ENCODE data around the gene ZNF492.
"Not testable (repeated sequence)": the region's sequence is repeated elsewhere in the genome, so short reads cannot be mapped to it uniquely, and the experiment has no call there.

Gene ZNF492

DNA sequence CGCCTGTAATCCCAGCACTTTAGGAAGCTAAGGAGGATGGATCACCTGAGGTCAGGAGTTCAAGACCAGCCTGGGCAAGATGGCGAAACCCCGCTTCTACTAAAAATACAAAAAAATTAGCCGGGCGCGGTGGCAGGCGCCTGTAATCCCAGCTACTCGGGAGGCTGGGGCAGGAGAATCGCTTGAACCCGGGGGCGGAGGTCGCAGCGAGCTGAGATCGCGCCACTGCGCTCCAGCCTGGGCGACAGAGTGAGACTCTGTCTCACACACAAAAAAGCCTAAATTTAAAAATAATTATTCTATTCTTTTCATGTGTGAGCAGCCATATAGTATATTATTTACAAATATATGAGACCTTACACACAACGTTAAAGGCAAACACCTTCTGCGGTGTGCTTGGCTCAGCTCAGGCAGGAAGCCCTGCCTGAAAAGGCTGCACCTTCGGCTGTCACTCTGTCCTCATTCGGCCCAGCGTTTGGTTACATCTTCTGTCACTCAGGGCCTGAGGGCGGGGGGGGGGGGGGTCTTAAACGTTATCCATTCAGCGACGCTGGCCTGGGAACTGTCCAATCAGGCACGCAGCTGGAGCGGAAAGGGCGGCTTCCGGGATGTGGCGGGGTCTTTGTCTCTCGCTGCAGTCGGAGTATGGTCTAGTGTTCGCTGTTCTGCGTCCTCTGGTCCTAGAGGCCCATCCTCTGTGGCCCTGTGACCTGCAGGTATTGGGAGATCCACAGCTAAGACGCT, at the start of gene ZNF492:
TSS of gene ZNF492 (plus strand) at position 619 of the 744 bp plus-strand sequence. CDS start 19,076 bp downstream, outside the sequence.
- peak; percentile 72 to 80 for DNase-seq

DNA sequence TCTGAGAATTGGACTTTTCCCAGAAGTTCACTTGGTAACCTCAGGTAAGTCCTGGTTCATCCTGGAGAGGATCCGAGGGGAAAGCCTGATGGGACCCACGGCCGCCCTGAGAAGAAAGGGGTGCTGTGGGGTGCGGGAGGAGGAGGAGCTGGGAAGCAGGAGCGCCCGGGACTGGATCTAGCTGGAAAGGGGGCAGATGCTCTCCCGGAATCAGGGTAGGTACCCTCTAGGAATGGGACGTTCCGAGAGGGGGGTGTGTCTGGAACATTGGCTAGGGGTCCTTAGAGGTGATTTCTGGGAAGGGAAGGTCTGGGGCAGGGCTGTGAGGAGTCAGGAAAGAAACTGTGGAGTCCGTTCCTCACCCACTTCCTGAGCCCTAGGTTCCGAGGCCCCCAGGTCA, 38.7 kb upstream of the ZNF492 start:
- DNase-seq = no peak

DNA sequence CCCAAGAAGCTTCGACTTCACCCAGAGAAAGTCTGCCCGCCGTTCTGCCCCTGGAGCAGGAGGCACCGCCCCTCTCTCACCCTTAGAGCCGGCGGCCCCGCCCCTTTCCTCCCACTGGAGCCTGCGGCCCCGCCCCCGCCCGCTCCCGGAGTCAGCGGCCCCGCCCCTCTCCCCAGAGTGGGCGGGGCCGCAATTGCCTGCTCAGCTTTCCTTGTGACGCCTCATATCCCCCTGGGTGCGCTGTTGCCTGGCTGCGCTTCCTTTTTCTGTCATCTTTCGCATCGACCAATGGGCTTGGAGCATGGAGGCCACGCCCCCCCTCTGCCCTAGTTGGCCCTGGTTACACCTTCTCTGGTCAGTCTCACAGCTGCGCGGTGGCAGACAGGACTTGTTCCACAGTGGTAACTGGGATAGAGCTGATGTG, 38.2 kb upstream of the ZNF492 start:
- DNase-seq = no peak

DNA sequence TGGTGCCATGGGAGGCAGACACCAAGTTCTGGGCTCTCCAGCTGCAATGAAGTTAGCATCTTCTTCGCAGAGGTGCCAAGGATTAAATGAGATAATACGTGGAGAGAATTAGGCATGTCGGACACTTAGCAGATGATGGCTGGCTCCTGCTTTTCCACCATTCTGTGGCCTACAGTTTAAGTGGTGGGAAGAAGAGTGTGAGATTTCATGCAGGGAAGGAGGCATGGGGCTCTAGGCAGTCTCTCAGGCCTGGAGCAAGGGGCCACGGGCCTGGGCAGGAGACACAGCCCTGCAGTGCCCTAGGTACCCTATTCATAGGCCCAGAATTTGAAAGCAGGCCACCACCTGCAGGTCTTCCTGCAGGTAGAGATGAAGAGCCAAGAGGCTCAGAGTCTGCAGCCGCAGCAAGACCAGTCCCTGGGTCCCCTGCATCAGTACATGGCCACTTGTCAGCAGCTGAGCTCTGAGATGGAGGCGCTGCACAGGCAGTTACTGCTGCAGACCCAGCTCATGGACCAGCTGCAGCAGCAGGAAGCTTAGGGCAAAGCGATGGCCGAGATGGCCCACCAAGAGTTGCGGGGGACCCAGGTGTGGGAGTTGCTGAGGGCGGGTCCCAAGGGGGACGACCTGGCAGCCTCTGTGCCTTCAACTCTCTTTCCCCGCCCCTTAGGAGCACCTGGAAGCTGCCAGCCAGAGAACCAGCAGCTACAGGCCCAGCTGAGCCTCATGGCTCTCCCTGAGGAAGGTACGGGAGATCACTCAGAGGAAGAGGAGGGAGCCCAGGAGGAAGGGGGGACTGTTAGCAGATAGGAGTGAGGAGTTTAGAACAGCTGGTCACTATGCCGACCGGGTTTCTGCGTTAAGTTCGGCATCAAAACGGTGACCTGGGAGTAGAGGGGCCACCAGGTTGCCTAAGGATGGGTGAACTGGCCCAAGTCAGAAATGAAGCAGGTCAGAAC, 33.2 kb upstream of the ZNF492 start:
- DNase-seq = no peak

DNA sequence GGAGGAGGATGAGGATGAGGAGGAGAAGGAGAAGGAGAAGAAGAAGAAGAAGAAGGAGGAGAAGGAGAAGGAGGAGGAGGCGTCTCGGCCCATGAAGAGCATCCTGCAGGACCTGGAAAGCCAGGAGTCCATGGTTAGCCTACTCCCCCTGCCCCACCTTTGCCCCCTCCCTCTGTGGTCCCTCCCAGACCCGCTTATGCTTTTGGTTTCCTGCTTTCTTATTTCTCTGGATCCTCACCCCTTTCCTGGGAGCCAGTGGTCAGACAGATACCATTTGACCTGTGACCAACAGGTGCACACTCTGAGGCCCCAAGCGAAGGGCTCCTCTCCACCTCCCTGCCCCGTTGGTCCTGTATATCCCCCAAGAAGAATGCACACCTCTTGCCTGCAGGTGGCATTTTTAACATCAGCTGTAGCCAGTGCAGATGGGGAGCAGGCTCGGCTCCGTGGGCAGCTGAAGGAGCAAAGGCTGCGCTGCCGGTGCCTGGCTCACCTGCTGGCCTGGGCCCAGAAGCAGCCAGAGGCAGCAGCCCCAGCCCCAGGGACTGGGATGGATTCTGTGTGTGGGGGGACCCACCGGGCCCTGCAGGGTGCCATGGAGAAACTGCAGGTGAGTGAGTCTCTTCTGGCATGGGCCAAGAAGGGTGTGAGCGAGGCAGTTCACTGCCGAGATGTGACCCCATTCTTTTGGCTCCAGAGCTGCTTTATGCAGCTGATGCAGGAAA, 32.1 kb upstream of the ZNF492 start:
- no peak for DNase-seq

DNA sequence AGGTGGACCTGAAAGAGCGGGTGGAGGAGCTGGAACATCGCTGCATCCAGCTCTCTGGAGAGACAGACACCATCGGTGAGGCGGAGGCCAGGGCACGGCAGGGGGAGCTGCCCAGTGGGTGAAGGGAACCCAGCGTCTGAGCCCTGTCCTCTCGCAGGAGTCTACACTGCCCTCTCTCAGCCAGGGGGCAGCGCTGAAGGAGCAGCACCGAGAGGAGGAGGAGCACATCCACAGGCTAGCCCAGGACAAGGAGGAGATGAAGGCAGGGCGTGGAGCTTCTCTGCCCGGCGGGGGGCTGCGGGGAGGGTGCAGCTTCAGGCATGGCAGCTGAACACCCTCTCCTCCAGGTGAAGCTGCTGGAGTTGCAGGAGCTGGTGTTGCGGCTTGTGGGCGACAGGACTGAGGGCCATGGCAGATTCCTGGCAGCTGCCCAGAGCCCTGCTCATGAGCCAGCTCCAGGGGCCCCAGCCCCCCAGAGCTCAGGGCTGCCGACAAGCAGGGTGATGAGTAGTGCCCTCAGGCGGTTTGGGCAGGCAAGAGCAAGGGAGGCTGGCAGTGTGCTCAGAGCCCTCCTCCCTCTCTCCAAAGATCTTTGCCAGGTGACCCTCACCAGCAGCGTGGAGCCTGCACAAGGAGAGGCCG, 31.4 kb upstream of the ZNF492 start:
- DNase-seq = no peak

DNA sequence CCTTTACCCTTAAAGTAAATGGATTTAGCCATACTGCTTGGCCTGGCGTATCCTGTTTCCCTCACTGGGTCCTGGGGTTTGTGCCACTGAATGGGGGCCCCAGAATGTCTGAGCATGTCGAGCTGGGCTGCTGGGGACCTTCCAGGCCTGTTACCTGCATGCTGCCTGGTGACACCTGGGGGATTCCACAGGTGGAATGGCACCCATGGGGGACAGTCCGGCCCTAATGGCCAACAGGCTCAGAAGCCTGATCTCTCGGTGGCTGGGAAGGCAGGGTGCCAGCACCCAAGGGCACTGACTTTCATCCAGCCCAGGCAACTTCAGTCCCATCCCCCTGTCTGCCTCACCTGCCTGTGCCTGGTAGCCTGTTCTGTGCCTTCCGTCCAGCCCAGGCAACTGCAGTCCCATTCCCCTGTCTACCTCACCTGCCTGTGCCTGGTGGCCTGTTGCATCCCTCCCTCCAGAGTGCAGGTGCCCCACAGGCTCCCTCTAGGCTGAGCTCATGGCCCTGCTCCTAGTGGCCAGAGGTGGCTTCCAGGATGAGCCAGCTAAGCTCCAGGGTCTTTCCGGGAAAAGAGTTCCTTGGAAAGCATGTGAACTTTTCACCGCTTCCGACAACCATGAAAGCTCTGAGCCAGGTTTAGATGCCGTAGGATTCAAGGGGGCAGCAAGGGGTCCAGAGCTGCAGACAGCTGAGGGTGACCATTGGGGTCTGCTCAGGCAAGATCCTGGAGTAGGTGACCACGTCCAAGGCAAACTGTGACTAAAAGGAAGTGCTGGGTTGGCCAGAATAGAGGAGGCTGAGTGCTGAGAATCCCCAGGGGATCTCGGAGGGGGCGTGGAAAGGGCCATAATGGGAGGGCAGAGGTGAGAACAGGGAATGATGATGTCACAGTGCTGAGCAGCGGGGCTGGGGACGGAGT, 30.3 kb upstream of the ZNF492 start:
- no peak for DNase-seq

DNA sequence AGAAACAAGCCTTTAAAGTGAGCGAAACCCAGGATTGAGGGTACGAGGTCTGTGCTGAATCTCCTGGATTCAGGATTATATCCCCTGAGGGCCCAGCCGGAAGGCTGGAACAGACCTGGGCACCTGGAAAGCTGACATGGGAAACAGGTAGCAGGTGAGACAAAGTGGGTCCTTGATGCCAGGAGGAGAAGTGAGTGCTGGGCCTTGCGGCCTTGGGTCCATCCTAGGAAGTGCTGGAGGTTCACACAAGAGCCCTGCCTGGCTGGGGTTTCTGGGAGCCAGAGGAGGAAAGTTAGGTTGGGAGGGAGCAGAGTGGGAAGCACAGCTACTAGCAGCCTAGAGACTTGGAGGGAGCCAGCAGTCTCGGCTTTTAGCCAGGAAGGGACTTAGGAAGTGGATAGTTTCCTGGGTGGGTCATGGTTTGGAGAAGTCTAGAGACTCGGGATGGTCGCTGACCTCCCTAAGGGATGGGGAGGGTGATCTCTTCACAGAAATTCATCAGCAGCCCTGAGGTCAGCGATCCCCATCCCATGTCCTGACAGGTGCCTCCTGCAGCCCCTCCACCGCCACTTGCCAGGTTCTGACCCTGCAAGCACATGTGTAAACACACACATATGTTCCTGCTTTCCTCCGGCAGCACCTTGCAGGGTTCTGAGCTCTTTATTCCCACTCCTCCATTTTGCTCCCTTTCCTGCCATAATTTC, 29.4 kb upstream of the ZNF492 start:
- no peak for DNase-seq

DNA sequence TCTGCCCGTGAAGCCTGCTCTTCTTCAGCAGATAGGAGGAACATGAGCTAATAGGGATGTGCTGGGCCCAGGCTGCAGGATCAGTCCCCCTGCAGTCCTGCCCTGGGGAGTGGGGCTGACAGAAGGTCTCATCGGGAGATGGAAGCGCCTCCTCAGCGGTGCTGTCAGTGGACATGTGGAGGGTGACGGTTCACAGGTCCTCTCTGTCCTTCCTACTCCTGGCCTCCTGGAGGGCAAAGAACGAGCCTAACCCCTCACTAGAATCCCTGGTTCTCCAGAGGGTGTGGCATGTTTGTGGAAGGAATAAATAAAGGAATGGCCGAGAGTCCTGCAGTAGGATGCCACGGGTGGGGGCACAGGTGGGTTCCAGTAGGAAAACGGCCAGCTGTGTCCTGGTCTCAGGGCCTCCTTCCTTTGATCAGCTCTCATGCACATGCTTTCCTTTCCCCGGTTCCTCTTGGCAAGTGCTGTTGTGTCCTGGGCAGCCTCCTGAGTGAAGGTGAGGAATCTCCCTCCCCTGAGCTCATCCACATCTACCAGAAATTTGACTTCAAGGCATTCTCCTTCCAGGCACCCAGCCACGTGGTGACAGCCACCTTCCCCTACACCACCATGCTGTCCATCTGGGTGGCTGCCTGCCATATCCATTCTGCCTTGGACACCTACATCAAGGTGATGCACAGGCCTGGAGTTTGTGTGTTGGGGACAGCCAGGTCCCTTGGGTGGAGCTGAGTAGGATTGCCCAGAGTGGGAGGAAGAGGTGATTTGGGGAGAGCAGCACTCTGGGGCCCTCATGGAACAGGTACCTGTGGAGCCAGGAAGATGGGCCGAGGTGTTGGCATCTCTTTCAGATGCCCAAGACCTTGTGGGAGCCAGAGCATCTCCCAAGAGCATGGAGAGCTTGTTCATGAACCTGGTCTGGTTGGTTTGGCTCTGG, 28.6 kb upstream of the ZNF492 start:
- DNase-seq = no peak

DNA sequence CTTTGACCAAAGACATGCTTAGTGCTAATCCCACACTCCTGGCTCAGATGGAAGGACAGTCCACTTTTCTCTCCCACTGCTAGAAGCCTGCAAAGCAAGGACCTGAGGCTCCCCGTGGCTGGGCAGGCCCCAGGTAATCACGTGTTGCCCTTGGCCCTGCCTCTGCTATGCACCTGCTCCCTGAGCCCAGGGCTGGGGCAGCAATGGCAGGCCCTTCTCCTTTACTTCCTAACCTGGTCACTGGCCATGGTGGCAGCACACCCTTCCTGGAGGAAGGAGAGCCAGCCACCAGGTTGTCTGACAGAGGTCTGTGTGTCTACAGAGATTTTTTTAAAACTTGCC, 27.9 kb upstream of the ZNF492 start:
- no peak for DNase-seq

DNA sequence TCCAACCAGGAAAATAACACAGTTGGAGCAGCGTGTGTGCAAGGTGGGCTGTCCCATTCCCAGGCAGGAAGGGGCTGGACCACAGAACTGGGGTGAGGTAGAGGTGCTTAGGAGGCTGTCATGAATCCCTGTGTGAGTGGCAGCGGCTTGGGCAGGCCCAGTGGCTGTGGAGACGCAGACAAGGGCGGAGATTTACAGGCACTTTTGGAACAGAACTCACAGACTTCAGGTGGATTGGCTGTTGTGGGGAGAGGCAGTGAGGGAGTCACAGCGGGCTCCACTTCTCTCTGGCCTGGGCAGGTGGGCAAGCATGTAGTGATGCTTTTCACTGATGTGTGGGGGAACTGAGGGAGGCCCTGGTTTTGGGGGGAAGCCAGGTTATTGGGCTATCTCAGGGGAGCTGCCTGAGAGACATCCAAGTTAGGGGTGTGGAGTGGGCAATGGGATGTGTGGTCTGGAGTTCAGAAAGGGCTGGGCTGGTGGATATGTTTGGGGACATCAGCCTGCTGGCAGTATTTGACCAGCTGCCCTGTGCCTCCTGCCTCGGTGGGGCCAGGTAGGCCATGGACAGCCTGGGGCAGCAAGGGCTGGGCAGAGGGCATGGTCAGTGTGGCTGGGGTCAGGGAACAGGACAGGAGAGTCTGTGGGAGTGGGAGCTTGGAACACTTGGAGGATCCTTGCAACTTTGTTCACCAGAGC, 27.0 kb upstream of the ZNF492 start:
- DNase-seq = no peak

DNA sequence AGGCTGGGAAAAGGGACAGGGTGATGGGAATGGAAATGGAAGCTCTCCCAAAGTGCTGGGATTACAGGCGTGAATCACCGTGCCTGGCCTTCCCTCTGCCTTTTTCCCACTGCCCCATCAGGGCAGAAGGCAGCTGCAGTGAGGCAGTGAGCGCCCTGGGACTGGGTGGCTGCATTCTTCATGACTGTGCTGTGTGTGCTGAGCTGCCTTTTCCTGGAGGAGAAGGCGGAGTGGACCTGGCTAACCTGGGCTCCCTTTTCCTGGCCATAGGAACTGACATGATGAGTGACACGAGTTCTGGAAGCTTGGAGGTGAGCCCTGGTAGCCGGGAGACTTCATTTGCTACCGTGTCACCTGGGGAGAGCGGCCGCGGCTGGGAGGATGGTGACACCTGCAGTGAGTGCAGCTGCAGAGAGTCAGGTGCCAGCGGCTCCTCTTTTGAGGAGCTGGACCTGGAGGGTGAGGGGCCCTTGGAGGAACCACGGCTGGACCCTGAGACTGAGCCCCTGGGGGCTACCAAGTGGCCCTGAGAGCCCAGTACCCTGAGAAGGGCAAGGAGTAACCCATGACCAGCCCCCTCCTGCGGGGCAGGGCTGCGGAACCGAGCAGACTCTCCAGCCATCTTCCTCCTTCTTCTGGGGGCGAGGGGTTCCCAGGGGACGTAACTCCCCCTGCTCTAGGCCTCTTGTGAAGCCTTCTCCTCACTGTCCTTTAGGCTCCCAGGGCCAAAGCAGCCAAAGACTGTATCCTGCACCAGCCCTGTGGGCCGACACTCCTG, 26.3 kb upstream of the ZNF492 start:
- no peak for DNase-seq

DNA sequence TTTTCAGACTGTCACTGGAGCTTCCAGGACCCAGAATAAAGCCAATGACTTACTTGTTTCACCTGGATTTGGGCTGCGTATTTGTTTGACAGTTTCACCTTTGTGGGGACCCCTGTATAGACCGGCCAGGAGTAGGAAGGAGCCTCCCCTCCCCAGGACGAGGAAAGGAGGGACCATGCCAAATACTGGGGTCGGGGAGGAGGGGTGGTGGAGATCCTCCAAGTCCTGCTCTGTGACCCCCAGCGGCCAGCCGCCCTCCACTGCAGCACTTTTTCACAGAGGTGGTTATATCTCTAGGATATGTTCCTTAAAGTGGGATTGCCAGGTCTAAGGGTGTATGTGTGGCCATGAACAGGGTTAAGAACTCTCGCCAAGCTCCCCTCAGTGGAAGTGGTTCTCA, 25.7 kb upstream of the ZNF492 start:
- no peak for DNase-seq

DNA sequence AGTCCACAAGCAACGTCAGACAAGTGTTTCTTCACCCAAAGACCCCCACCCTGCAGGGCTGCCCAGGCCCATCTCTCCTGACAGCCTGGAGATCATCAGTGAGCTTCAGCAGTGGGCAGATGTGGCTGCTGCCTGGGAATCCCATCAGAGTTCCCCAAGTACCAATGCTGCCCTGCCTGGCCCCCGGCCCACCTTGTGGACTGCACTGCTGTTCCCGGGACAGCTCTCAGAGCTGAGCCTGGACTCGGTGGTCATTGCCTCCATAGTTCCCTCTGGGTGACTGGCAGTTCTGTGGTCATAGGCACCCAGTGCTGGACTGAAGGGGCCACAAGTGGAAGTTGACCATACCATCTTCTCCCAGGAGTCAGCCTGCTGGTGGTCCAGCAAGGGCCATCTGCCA, 24.5 kb upstream of the ZNF492 start:
- no peak for DNase-seq

DNA sequence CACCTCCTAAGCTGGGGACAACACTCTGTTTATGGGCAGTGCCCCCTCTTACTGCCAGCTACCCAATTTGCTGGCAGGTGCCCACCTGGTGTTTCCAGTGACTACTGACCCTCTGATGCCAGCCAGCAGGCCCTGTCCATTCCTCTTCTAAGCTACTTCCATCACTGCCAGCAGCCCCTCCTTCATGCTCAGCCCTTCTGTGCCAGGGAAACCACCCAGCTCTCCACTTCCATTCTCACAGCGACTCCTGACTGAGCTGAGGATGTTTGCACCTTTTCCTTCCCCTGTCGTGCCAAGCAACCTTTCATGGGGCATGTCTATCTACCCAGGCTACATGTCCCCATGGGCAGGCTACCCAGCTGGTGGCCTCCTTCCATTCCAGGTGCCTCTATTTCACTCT, 24.0 kb upstream of the ZNF492 start:
- no peak for DNase-seq

DNA sequence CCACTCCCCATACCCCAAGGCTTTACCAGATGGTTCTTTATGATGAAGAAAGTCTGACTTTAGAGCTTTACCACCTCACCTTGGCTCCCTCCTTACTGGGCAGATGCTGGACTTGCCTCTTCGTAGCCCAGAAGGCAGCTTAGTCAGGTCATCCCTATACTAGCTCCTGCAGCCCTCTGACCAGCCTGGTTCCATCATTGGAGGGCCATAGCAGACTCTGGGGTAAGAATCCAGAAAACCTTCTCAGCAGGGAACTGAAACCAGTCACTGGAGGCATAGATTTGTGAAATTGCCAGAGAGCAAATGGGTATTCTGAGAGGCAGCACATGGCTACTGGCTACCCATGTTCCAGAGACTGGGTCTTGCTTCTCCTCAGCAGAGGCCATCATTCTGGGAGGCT, 21.8 kb upstream of the ZNF492 start:
- no peak for DNase-seq

DNA sequence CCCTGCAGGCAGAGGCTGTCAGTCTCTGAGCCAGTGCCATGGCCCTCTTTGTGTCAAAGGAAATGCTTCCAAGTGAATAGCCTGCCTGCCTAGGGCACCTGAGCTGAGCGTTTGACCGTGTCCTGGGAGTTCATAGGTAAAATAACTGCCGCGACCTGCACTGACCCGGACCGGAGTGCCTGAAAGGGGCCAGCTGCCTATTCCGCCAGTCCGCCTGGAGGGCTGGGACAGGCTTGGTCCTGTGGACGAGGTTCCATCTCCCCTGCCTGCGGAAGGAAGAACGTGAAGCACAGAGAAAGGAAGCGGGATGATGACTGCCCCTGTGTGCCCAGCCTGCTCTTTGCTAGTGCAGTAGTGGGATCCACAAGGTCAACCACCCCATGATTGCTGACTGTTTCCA, 17.5 kb upstream of the ZNF492 start:
- no peak for DNase-seq

DNA sequence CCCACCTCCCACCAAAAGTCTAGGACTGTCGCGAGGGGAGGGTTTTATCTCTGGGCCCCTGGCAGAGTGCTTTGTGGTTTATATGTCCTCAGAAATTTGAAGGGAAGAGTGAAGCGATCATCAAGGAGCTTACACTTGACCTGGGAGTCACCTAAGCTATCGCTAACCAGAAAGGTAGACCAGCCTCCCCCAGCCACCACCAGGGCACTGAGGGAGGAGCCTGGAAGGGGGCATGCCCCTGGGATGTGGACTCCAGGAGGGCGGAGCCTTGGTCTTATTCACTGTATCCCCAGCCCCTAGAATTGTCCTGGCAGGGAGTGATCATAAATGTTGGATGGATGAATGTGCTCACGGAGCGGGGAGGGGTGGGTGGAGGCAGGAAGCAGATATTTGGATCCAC, 16.9 kb upstream of the ZNF492 start:
- not testable (repeated sequence) for DNase-seq
